SK-N-MC (cell line): ENCODE data around the gene ASXL3.

ENCODE experiments used
- DNase-seq: peaks from one replicate; pipeline ENCODE4 v3.0.0-alpha.2; 2011; ENCODE audit warnings: low read depth, low spot score
- H3K27ac ChIP-seq: fragments of 200-600 bp; sonication (generic); 2 replicates; pipeline ENCODE4 v1.5.1; 2016; ENCODE audit warnings: mixed run types
- H3K36me3 ChIP-seq: fragments of 200-600 bp; sonication (generic); 2 replicates; pipeline ENCODE4 v1.6.1; 2017; ENCODE audit warnings: antibody characterized with exemption, low read length, mixed read lengths; ENCODE audit not compliant: insufficient read depth
- H3K4me3 ChIP-seq: fragments of 200-600 bp; sonication (generic); 2 replicates; pipeline ENCODE4 v1.5.1; 2016
- H3K9ac ChIP-seq: fragments of 200-600 bp; sonication (generic); 2 replicates; pipeline ENCODE4 v1.8.0; 2017; ENCODE audit warnings: mixed run types, mixed read lengths; ENCODE audit not compliant: insufficient read length
- H3K9me3 ChIP-seq: fragments of 200-600 bp; sonication (generic); 2 replicates; pipeline ENCODE4 v1.6.1; 2017; ENCODE audit warnings: low read depth, mild to moderate bottlenecking, antibody characterized with exemption, low read length, moderate library complexity, mixed read lengths
- EZH2 ChIP-seq: fragments of 200-600 bp; sonication (generic); IDR thresholded peaks from one replicate; pipeline ENCODE4 v1.6.1; 2017; ENCODE audit warnings: antibody characterized with exemption
- FOXP2 ChIP-seq: optimal IDR thresholded peaks from 2 replicates; pipeline ENCODE3; 2011; ENCODE audit warnings: mild to moderate bottlenecking, moderate library complexity; ENCODE audit not compliant: insufficient read depth; ENCODE audit errors: extremely low read length, control extremely low read depth
- POLR2AphosphoS5 ChIP-seq: IDR thresholded peaks from 2 replicates; pipeline ENCODE4 v1.6.1; 2012; ENCODE audit warnings: mild to moderate bottlenecking, low read depth, low read length, borderline replicate concordance

Gene ASXL3

DNA sequence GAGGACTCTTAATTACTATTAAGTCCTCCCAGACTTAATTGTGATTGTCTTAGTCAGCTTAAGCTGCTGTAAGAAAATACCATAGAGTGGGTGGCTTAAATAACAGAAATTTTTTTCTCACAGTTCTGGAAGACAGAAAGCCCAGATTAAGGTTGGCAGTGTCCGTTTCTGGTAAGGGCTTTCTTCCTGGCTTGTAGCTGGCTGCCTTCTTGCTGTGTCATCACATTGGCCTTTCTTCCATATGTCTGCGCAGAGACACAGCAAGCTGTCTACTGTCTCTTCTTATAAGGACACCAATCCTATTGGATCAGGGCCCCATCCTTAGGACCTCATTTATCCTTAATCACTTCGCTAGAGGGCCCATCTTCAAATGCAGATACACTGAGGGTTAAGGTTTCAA lies 38.5 kb downstream of the ASXL3 start:
- Histone ChIP-seq H3K9me3 (no peaks in the 10 kb centered on the region), H3K9ac (no peak overlapping the region), H3K4me3 (no peak overlapping the region), H3K27ac (no peak overlapping the region), H3K36me3 (no peaks in the 10 kb centered on the region)
- no peak for TF ChIP-seq FOXP2
- no peak for TF ChIP-seq EZH2
- no peak for DNase-seq

DNA sequence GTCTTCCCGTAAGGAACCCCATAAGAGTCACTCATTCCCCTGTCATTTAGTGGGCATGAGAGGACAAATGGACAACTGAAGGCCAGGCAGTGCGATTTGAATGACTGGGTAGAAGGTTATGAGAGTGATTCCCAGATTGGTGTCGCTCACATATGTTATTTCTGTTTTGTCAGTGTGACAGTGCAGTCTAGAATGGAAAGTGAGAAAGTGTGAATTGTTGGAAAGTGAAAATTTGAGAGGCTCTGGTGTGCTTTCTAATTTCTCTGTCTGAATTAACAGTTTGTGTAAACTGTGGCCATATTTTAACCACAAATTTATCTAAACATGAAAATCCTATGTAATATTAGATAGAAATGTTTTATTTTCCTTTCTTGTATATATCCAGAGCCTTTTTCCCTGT lies 49.1 kb downstream of the ASXL3 start:
- Histone ChIP-seq H3K9me3 (no peaks in the 10 kb centered on the region), H3K27ac (no peak overlapping the region), H3K36me3 (no peaks in the 10 kb centered on the region), H3K4me3 (no peak overlapping the region), H3K9ac (no peak overlapping the region)
- TF ChIP-seq POLR2AphosphoS5 = no peak
- no peak for TF ChIP-seq EZH2
- no peak for TF ChIP-seq FOXP2
- no peak for DNase-seq

DNA sequence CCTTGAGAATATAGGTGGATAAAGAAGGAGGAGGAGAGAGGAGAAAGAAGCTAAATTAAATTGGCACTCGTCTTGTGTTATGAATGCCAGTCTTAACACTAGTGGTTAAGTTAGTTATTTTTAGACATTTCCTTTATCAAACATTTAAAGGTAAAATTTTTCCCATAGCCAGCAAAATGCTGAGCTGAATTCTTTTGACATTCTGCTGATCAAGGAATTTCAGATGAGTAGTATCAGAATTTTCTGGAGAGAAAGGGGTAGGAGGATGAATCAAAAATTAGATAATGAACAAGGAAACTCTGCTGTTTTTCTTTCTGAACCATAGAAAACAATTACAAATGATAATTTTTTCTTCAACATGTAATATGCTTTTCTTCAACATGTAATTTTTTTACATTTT lies 52.5 kb downstream of the ASXL3 start:
- Histone ChIP-seq H3K9me3 (no peaks in the 10 kb centered on the region), H3K4me3 (0 out of 2 replicates have a peak overlapping the region, but pooled peaks have one; percentile 18), H3K9ac (no peak overlapping the region), H3K27ac (no peak overlapping the region), H3K36me3 (no peaks in the 10 kb centered on the region)
- DNase-seq = no peak
- TF ChIP-seq EZH2 = no peak
- no peak for TF ChIP-seq FOXP2
- no peak for TF ChIP-seq POLR2AphosphoS5

DNA sequence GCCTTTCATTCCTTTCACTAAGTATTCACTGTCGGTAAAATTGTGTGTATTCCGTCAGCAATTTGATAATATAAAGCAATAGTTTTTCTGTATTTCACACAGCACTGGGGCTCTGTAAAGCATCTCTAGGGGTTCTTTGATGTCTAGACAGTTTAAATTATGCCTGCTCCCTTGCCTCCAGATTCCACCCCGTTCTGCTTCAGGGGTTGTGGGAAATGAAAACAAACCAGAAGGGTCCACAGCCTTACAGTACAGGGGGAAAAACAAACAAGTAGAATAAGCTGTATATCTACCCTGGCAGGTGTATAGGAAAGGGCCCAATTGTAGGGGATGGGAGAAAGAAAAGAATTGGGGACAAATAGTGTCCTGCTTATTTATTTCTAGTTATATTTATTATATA lies 63.1 kb downstream of the ASXL3 start:
- no peaks in the 10 kb centered on the region for H3K9me3 ChIP-seq
- no peak overlapping the region for H3K27ac ChIP-seq
- H3K4me3 ChIP-seq = no peak overlapping the region
- no peaks in the 10 kb centered on the region for H3K36me3 ChIP-seq
- TF ChIP-seq POLR2AphosphoS5 (no peak), EZH2 (no peak), FOXP2 (no peak)
- H3K9ac ChIP-seq = no peak overlapping the region
- no peak for DNase-seq

DNA sequence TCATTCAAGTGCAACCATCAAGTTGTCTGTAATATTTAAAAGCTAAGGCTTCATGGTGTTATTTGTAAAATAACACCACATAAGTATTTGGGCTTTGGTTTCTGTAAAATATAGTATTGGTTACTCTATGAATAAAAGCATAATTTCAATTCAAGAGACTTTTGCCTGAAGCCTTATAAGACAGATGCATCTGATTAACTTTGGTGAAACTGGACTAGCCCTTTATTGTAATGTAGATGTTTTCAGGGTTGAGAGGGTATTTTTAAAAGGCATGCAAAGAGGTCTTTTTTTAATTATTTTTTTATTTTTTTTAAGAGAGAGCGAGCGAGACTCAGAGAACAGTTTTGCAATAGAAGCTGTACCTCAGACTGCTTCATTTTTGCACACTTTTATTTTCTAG lies 66.5 kb downstream of the ASXL3 start:
- H3K27ac ChIP-seq = peak overlapping the region; percentile 66
- H3K9ac ChIP-seq = no peak overlapping the region
- TF ChIP-seq POLR2AphosphoS5 (no peak; the same call in 1 of the 2 replicates), EZH2 (no peak), FOXP2 (no peak)
- no peaks in the 10 kb centered on the region for H3K9me3 ChIP-seq
- no peaks in the 10 kb centered on the region for H3K36me3 ChIP-seq
- no peak for DNase-seq
- H3K4me3 ChIP-seq = peak overlapping the region; percentile 9; the same call in 1 of the 2 replicates

DNA sequence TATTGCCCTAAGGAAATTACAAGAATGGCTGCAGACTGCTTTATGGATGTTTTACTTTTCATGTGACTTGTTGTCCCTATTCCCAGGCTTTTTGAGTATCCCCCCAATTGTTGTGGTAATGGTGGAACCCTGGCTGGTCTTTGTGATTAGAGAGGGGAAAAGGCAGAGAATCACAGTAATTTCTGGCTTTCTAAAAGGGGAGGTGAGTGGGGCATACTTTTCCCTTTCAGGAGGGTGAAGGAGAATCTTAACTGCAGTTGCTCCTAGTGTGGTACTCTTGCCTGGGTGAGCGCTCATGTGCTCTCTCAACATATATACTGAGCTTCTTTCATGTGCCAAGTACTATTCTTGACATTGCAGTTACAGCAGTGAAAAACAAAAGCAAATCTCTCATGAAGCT lies 69.3 kb downstream of the ASXL3 start:
- H3K9me3 ChIP-seq = no peaks in the 10 kb centered on the region
- no peak overlapping the region for H3K4me3 ChIP-seq
- no peak overlapping the region for H3K27ac ChIP-seq
- no peaks in the 10 kb centered on the region for H3K36me3 ChIP-seq
- DNase-seq = no peak
- no peak overlapping the region for H3K9ac ChIP-seq
- no peak for TF ChIP-seq POLR2AphosphoS5
- TF ChIP-seq EZH2 = no peak
- no peak for TF ChIP-seq FOXP2

DNA sequence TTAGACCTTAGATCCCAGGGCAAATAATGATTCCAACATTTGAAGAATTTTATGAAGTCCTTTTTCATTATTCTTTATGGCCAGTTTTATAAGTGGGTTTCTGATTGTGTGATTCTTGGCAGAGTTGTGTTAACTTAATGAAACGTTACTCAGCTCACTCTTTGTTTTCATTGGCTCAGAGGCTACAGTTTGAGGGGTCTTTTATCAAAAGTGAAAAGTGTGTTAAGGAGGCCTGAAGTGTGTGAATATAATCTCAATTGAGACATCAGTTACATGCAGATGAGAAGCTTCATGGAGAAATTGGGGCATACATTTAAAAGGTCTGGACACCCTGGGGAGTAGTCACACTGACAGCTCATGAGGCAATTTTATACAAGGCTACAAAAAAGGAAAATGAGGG lies 74.6 kb downstream of the ASXL3 start:
- DNase-seq = no peak
- Histone ChIP-seq H3K27ac (no peak overlapping the region), H3K4me3 (no peak overlapping the region), H3K36me3 (no peaks in the 10 kb centered on the region), H3K9ac (no peak overlapping the region), H3K9me3 (no peaks in the 10 kb centered on the region)
- TF ChIP-seq FOXP2 (no peak), POLR2AphosphoS5 (no peak), EZH2 (no peak)

- DNase-seq = no peak
- no peak overlapping the region for H3K4me3 ChIP-seq
- H3K36me3 ChIP-seq = no peaks in the 10 kb centered on the region
- H3K9me3 ChIP-seq = no peaks in the 10 kb centered on the region
- TF ChIP-seq EZH2 (no peak), FOXP2 (no peak), POLR2AphosphoS5 (no peak)
- no peak overlapping the region for H3K9ac ChIP-seq
- H3K27ac ChIP-seq = no peak overlapping the region
Observed at GRCh38 chr18:33653231-33653630, 75.2 kb downstream of the ASXL3 start.

GRCh38 chr18:33656889-33657448 lies 79.0 kb downstream of the ASXL3 start:
- Histone ChIP-seq H3K4me3 (no peak overlapping the region), H3K36me3 (no peaks in the 10 kb centered on the region), H3K9me3 (no peaks in the 10 kb centered on the region), H3K9ac (no peak overlapping the region), H3K27ac (no peak overlapping the region)
- no peak for TF ChIP-seq FOXP2
- TF ChIP-seq POLR2AphosphoS5 = no peak
- TF ChIP-seq EZH2 = no peak
- no peak for DNase-seq
